ENCODE data around the gene DLG2.
A peak's percentile ranks its signal among the peaks of the same experiment; 100 is the strongest.
"Not testable (repeated sequence)": the region's sequence is repeated elsewhere in the genome, so short reads cannot be mapped to it uniquely, and the experiment has no call there.

DLG2 gene

DNA sequence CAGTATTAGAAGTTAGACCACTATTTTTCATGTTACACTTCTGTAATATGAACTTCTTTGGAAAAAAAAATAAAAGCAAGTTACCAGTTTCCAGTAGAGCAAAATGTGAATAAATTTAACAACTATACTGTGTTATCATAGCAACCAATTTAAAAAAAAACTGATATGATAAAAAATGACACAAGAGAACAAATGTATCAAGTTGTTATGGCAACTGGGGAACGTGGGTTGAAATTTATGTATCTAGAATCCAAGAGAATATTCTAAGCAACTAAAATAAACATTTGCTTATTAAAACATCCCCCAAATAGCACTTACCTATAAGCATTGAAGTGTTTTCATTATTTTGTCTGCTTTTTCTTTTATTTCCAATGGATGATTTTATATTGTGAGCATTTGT lies 442.4 kb downstream of the DLG2 start:
- no peak for DNase-seq

DNA sequence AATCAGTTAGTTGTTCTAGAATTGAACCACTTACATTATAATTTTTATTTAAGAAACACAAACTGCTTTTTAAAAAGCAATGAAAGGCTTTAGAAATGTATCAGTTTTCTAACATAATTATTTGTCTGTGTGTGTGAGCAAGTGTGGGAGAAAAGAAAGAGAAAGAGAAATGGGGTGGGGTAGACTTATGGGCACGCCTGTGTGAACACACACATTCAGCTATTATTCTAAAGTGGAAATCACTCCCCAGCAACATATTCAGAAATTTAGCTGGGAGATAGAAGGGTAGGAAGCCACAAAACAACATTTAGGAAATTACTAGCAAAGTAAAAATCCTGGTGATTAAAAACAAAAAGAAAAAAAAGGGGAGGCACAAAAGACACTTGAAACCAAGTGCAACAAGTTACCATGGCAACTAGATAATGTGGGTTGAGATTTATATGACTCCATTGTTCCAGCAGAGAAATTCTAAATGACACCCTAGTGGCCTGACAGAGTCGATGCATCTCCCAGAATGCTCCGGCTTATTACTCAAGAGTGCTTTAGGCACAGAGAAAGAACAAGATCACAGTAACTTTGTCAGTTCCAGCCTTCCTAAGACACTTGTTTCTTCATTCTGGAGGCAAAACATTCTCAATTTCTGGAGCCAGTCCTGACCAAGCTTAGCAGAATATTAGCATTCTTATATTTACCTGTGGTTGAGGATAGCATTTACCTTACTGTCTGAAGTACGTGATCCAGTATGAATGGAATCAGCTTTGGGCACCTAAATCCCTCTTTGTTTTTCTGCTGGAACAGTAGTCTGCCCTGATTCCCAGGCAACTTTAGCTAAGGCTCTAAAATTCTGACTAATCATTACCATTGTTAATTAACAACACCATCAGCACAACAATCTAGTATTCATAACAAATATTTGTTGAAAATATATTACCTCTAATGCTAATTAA lies 444.4 kb downstream of the DLG2 start:
- DNase-seq, result peak; percentile 20

DNA sequence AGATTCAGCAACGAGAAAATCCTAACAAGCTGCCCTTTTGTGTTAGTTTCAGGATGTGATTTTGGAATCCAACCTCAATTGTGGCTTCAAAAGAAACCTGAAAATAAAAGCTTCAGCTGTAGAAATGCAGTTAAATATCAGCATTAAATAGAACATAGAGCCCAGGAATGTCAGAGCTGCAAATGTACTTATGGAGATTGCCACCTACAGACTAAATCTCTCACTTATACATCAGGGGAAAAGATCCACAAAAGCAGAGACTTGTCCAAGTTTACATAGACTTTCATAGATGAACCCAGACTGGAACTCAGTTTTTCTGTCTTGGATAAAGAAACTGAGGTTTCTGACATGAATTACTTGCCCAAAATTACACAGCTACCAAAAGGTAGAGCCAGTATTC lies 446.6 kb downstream of the DLG2 start:
- DNase-seq, result no peak

DNA sequence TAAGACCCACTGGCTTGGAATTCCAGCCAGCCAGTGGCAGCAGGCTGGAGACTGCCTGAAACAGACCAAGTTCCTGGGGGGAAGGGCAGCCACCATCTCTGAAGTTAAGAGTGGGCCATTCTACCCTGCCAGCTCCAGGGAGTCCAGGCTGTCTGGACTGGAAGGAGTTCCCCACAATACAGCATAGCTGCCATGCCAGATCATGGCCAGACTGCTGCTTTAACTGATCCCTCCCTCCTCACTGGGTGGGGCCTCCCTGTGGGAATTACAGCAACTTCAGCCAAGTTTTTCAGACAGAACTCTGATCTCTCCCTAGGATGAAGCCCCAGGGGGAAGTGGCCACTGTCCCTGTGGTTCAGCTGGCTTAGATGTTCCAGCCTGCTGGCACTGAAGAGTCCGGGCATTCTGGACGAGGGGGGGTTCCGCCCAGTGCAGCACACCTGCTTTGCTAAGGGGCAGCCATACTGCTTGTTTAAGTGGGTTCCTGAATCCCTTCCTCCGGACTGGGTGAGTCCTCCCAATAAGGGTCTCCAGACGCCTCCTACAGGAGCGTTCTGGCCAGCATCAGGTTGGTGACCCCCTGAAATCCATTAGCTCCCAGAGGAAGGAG lies 455.4 kb downstream of the DLG2 start:
- DNase-seq, result no peak

DNA sequence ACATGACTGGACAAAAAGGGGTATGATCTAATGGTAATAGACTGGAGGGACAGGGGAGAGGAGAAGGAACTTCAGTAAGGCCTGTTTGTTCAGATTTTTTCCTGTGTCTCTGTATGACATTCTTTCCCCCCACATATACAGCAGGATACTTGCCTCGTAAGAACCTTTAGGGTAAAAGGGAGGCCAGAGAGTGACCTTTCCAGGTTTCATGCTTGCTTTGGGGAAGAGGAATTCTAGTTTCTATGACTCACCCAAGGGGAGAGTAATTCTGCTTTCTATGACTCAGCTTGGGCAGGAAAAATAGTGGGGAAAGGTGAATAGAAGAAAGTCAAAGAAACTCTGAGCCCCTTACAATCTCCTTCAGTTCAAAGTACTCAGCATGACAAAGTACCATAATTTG lies 457.0 kb downstream of the DLG2 start:
- no peak for DNase-seq

DNA sequence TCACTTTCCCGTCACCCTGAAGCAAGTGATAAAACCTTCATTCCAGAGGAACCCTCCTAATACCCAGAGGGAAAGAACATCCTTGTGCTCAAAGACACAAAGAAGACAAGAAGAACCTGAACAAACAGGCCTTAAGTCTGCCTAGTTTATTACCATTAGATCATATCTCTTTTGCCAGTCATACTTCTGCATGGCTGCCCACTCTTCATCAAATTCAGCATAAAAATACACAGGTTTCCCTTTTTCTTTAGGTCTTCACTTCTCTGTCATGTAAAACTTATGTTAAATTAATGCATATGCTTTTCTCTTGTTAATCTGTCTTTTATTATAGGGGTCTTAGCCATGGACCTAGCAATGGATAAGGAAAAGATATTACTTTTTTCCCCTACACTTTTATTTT lies 459.7 kb downstream of the DLG2 start:
- no peak for DNase-seq

DNA sequence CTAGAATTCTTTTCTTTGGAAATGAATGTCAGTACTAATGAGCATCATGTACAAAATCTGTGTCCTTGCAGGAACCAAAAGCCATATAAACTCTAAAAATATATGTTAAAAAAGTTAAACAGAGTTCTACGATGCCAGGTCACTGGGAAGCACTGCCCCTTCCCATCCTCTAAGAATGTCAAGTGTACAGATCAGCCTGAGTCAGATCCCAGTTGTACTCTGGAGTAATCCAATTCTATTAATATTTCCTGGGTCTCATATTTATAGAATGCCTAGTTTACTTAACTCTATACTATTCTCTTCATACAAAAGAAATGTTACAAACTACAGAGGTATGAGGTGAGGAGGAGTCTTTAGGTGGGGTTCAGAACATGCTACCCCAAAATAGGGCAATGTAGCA lies 460.1 kb downstream of the DLG2 start:
- DNase-seq, result no peak

DNA sequence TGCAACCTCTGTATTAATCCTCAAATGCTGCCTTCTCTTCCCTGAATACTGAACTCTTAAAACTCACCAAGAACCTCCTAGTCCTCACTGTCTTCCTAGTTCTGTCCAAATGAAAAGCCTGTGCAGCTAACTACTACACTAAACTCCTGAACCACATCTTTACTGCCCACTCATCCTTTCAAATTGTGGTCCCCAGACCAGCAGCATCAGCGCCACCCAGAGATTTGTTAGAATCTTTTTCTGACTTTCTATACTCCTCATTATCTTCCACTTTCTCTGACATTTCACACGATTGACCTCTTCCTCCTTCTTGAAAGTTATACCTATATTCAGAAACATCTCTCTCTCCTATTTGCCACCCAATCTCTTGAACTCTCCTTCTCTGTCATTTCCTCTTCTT lies 461.3 kb downstream of the DLG2 start:
- DNase-seq, result no peak

DNA sequence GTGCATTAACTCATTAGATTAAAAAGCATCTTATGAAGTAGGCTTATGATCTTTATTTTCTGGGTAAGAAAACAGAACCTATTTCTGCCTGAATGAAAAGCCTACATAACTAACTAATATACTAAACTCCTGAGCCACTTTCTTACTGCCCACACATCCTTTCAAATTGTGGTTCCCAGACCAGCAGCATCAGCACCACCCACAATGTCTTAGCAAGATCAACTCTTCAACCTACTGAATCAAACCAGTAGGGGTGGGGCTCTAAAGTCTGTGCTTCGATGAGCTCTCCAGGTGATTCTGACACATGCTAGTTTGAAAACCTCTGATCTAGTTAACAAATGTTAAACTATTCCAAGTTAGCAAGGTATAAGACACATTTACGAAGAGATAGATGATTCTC lies 462.4 kb downstream of the DLG2 start:
- no peak for DNase-seq

DNA sequence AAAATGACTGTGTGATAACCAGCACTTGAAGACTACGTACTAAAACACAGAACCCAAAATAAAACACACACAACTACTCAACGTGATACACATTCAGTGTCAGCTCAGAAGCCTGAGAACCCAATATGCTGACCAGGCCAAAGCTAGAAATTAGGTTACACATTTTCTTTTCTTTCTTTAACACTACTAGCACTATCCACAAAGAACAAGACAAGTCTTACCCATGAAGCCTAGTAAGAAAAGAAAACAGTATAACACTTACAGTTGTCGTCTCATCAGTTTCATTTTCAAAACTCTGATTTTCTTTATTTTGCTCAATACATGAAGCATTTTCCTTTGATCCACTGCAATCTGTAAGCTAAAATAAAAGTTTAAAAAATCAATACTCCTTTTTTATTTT lies 472.9 kb downstream of the DLG2 start:
- DNase-seq, result no peak

DNA sequence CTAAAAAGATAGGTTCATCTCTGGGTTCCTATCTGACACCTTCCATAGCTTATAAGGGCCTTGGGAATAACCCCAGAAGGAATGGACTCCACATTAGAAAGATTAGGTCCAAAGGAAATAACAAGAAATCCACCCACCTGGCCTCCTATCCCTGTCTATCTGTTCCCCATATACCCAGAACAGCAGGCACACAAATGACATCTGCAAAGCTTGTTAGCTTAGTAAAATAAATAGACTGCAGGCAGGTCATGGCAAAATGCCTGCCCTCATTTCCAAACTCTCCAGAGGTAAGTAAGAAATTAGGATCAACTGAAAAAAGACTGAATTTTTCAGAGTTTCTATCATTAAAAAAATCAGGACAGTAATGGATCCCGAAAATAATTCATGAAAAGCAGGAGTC lies 489.5 kb downstream of the DLG2 start:
- no peak for DNase-seq

DNA sequence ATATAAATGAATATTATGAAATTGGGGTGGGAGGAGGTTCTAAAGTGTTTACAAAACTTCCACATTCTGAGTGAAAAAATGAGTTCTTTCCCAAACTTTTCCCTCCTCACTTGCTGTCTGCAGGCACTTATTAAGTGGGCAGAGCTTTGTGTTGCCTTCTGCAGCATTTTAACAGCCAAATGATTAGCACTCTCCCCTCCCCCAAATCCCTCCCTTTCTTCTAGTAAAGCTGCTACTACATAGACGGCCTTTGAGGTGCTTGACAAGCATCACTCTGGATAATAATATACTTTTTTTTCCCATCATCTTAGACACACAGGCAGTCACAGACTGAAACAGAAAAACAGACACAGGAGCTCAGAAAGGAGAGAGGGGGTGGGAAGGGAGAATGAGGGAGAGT lies 493.5 kb downstream of the DLG2 start:
- DNase-seq, result no peak

DNA sequence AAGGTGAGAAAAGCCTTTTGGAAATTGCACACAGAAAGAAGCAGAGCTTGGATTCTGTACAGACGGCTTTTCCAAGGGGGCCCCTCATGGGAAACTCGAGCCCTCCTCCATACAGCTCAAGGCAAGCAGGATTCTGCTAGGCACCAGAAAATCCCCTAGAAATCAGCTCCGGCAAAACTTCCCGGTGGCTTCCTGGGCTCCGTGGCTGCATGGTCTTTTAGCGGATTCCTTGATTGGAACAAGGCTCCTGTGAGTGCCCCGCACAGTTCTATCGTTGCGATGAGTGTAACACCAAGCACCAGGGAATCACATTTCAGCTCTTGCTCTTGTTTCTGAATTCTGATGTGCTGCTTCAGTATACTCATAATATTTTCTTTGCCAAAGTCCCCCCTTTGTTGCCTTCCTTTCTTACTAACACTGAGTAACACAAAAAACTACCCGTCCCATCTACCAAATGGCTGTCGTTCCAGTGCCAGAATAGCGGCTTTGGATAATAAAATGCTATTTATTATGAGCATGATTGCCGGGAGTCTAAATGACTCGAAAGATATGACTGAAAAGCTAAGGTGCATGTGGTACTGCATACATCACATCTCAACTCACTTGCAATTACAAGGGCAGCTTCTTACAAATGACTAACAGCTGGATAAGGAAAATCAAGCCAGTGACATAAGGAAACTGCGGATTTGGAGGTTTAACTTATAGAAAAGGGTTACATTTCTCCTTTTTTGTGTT lies 494.1 kb downstream of the DLG2 start:
- DNase-seq, result no peak

DNA sequence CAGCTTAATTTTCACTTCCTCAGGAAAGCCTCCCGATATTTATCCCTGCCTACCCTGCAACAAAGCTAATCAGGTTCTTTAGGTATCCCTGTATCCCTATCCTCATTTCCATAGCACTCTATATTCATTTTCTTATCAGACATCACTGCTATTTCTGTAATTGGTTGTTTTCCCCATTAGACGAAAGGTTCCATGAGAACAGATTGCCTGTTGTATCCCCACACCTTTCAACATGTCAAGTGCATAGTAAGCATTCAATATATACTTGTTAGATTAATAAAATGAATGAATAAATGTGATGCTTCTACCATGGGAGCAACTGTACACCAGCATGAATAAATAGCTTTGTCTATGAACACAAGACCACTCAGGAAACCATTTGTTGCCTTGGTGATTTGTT lies 499.8 kb downstream of the DLG2 start:
- no peak for DNase-seq

DNA sequence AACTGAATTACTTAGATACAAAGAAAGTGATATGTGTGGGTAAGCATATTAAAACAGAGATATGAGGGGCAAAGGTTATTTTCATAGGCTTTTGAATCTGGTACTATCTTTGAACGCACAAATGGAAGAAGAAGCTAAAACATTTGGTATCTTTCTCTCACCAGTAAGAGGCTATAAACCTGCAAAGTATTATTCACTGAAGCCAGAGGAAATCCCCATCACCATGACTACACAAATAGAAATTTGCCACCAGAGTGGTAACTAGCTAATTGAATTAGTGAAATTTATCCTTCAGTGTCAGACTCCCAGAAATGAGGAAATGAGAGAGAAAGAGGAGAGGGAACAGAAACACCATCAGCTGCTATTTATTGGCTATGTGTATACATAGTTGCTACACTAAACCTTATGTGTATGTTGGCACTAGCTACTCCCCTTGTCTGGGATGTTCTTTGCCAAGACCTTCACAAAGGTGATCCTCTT lies 503.4 kb downstream of the DLG2 start:
- DNase-seq, result no peak

DNA sequence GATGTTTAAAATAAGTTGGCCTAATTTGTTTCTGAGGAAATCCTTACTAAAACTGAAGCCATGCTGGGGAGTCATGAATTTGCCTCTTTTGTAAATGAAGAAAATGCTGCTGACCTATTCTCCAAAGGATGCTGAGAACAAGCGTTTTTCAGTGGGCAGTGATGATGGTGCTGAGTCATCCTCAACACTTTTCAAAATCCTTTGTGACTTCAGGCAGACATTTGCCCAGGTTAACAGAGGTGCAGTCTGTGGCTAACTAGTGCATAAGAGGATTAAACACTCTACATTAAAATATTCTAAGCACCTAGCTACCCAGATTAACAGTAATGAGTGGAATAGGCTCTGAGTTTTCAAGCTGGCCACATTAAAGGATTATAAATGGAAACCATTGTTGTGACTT lies 509.0 kb downstream of the DLG2 start:
- no peak for DNase-seq

DNA sequence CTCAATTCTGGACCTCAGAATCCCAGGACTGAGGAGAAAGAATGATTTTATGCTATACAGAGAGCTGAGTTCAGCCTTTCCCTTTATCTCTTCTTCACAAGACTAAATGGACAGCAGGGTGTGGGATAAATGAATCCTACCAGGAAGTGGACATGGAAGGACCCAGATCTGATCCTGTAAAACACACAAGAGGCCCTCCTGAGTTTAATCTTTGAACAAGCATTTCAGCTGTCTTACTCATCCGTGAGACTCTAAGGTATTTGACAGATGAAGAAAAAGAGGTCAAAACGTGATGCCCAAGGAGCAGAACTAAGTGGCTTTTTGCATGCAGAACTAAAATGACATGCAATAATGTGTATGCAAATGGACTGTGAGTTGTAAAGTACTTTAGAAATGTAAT lies 511.3 kb downstream of the DLG2 start:
- no peak for DNase-seq

DNA sequence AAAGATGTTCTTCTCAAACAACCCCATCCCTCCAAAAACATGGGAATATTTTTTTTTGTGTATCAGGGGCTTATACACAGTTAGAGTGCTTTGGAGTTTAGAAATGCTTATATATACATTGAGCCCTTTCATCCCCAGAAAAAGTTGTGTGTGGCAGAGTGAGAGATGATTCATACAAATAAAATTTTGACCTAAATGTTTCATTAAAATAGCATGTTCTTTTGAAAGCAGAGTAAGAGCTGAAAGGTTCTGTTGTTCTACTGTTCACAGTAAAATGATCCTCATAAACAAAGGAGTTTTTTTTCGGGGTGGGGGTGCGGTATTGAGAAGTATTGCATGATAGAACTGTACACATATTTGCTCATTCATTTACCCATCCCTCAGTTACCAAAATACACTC lies 512.4 kb downstream of the DLG2 start:
- DNase-seq, result no peak

DNA sequence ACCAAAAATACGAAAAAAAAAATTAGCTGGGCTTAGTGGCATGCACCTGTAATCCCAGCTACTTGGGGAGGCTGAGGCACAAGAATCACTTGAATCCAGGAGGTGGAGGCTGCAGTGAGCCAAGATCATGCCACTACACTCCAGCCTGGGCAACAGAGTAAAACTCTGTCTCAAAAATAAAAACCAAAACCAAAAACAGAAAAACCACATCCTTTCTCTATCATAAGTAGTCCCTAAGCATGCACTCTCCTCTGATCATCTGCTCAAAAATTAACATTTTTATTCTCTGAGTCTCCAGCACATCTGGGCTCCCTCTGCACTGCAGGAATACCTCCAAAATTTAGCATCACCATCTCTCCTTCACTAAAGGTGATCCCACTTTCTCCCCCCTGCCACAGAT lies 516.9 kb downstream of the DLG2 start:
- not testable (repeated sequence) for DNase-seq

DNA sequence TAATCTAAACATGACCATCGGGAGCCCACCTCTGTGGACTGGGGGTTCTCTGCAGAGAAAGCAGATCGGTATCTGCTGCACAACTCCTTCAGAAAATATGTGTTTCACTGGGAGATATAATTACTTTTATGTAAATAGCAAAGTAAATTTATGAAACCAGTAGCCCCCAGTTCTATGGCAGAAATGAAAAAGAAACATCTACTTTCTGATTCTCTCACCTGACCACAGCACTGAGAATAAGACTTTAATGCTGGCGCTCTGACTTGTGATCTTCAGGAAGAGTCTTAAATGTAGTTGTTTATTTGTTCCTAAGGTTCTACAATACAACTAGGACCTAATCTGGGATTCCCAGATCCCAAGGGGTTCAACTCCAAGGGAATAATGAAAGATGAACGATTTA lies 518.0 kb downstream of the DLG2 start:
- no peak for DNase-seq

DNA sequence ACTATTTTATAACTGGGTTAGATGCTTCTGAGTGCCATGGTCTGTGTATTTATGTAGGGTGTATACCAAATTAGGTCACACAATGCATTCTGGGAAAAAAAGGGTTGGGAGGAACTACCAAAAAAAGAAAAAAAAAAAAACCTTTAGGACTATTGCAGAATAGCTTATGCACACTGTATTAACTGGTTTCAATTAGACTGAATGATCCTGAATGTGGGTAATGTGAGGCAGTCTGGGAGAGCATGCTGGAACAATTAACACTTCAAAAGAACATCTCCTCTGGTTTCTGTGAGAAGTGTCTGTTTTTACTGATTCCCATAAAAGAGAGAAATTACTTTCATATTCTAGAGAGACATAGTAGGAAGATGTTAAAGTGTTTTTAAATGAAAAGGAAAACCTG lies 521.3 kb downstream of the DLG2 start:
- no peak for DNase-seq

DNA sequence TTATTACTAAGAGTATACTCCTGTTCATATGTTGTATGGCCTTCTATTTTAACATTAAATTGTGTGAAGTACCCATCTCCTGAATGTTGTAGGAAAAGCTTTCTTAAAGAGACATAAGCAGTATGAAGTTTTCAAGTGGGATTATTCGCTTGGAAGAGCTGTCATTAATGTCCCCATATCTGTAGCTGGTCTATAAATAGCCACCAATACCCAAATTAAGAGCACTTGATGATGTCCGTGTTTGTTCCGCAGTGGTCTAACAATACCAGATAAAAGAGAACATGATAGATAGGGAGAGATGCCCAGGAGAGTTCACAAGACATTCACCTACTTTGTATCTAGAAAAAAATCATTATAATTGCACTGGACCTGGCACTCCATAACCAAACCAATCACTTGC lies 527.6 kb downstream of the DLG2 start:
- no peak for DNase-seq

DNA sequence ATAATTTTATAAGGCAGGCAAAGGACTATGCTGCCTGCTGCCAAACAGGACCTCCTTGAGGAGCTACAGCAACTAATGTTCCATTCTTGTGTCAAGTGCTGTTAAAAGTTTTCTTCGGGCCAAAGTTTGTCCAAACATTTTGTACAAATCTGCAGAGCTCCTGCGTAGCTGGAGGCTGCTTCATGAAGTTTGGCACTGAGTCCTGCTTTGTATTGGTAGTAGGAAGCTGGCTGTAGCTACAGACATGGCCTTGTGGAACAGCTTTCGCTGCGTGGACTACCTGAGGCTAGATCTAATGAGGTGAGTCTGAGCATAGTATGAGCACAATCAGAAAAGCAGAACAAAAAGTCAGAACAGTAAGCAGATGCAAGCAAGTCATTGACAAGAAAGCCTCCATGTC lies 528.1 kb downstream of the DLG2 start:
- DNase-seq, result no peak

DNA sequence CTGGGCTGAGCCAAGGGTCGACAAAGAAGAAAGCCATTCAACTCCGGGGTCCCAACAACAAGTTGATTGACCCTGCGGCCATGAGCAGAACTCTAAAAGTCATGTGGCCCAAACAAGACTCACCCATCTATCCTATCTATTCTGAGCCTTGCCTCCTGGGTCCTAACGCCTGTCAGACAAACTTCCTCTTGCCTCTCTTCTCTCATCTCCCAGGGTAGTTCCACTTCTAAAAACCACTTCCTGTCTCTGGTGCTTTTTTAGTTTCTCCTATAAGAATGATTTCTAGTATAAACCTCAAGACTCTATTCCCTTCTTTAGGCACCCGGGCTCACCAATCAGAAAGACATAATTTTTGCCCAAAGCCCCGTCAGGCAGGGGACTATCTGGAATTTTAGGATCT lies 530.2 kb downstream of the DLG2 start:
- DNase-seq, result peak; percentile 1

Data from hematopoietic multipotent progenitor cell treated with erythropoietin and hydrocortisone succinate and interleukin-3 and kit ligand, for 4 days (in vitro differentiated cells).